ENCODE data around the gene TLR7.

GRCh38 chrX:12903646-12904045 is 36.8 kb downstream of the TLR7 start:
- no peak for TF ChIP-seq EZH2 (IDR thresholded peaks at IDR 0.05; ENCODE audit: borderline replicate concordance, low read depth, low read length, poor library complexity, severe bottlenecking)
- TF ChIP-seq CTCF (conservative IDR thresholded peaks at IDR 0.05; ENCODE audit: low read depth, low read length), result no peak
